Activated naive CD8-positive, alpha-beta T cell treated with anti-CD3 and anti-CD28 coated beads, Interleukin-2, amount 10 ng/mL, durations not matched to agents 7 days and 5 days (primary cell): Measurements from ENCODE around the gene AURKB. TPM values are rescaled to one million over a fixed set of nuclear protein-coding genes. Genes with fewer than 3 reads are reported as not detected.

Source experiments
- ATAC-seq: fragments of 150-1000 bp; cut with Tn5 transposase; one replicate; pipeline ENCODE4 v1.10.0; 2021; ENCODE audit warnings: low read depth, moderate library complexity
- POLR2A ChIA-PET: fragments of 350-600 bp; sonication (Branson Sonifier 250); formaldehyde crosslinking; loops from one replicate; lab custom pipeline; 2021; ENCODE audit warnings: antibody characterized with exemption; lab: Charles Lee
- DNase-seq: peaks from one replicate; pipeline ENCODE4 v3.0.0; 2021
- H3K27ac Mint-ChIP-seq: one replicate; pipeline ENCODE4 v1.8.0; 2022; ENCODE audit warnings: mild to moderate bottlenecking, mixed read lengths
- H3K27me3 Mint-ChIP-seq: one replicate; pipeline ENCODE4 v1.8.0; 2022; ENCODE audit warnings: mild to moderate bottlenecking, moderate library complexity, mixed read lengths
- H3K36me3 Mint-ChIP-seq: one replicate; pipeline ENCODE4 v1.8.0; 2021; ENCODE audit warnings: mild to moderate bottlenecking, mixed read lengths
- H3K4me1 Mint-ChIP-seq: one replicate; pipeline ENCODE4 v1.8.0; 2021; ENCODE audit warnings: mixed read lengths
- H3K4me3 Mint-ChIP-seq: one replicate; pipeline ENCODE4 v1.8.0; 2022; ENCODE audit warnings: mild to moderate bottlenecking, moderate library complexity, mixed read lengths
- H3K9me3 Mint-ChIP-seq: one replicate; pipeline ENCODE4 v1.8.0; 2021; ENCODE audit warnings: mixed read lengths
- total RNA-seq, 2 experiments: library from RNA; stranded (reverse); gene quantifications; one replicate each; pipeline ENCODE4 v1.2.3, GENCODE V29; 2021

Gene AURKB
- total RNA-seq, 2 experiments from 2014 or later = 128 to 152 TPM

- H3K27ac Mint-ChIP-seq = no peak overlapping the region
- POLR2A ChIA-PET = interaction anchor here (0.7 to 2.6 kb wide), 4 partner anchors 9 to 64 kb away, joined by 3 to 7 read pairs (median 3); partner anchors contain the start of gene CTC1
- H3K4me1 Mint-ChIP-seq = peaks cover 5% of the 10 kb centered on the region
- ATAC-seq = no peak
- H3K27me3 Mint-ChIP-seq = no peaks in the 10 kb centered on the region
- DNase-seq = no peak
- H3K9me3 Mint-ChIP-seq = no peaks in the 10 kb centered on the region
- peaks cover 24% of the 10 kb centered on the region for H3K36me3 Mint-ChIP-seq
- no peak overlapping the region for H3K4me3 Mint-ChIP-seq
Observed at GRCh38 chr17:8237886-8238285, 27.5 kb upstream of the AURKB start.

- peaks cover 26% of the 10 kb centered on the region for H3K36me3 Mint-ChIP-seq
Observed at GRCh38 chr17:8237175-8237574, 26.8 kb upstream of the AURKB start.

DNA sequence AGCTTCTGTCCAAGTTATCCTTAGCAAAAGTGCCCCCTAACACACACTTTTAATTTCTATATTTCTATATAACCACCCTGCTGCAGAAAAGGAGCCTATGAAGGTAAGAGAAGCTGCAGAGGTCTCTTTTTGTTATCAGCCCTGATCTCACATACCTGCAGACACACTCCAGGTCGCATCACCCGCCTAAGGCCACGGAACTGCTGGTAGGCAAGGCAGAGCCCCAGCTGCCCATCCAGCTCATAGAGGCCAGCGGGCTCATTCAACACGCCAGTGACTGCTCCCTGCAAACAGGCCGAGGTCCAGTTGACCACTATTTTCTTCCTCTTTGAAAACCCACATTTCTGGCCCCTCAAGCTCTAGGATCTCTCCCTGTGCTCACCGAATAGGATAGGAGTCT lies 25.3 kb upstream of the AURKB start:
- no peaks in the 10 kb centered on the region for H3K9me3 Mint-ChIP-seq
- H3K36me3 Mint-ChIP-seq = peaks cover 33% of the 10 kb centered on the region
- H3K27ac Mint-ChIP-seq = no peak overlapping the region
- POLR2A ChIA-PET = interaction anchor here (0.7 to 1.6 kb wide), 3 partner anchors 10 to 12 kb away, joined by 3 to 11 read pairs (median 4); partner anchors contain the start of gene CTC1
- H3K4me1 Mint-ChIP-seq = peaks cover 5% of the 10 kb centered on the region
- DNase-seq = no peak
- no peak overlapping the region for H3K4me3 Mint-ChIP-seq
- H3K27me3 Mint-ChIP-seq = no peaks in the 10 kb centered on the region
- no peak for ATAC-seq

More at GRCh38 chr17:8237175-8237574, 26.8 kb upstream of the AURKB start:
- no peak for DNase-seq
- ATAC-seq = no peak
- POLR2A ChIA-PET = interaction anchor here (0.8 to 2.6 kb wide), 2 partner anchors 11 to 64 kb away, joined by 3 to 7 read pairs; partner anchors contain the start of gene CTC1
- H3K9me3 Mint-ChIP-seq = no peaks in the 10 kb centered on the region
- H3K27me3 Mint-ChIP-seq = no peaks in the 10 kb centered on the region
- peaks cover 5% of the 10 kb centered on the region for H3K4me1 Mint-ChIP-seq
- H3K27ac Mint-ChIP-seq = no peak overlapping the region
- H3K4me3 Mint-ChIP-seq = no peak overlapping the region

- no peak overlapping the region for H3K27ac Mint-ChIP-seq
- no peaks in the 10 kb centered on the region for H3K9me3 Mint-ChIP-seq
- POLR2A ChIA-PET = interaction anchor here (0.5 to 1.6 kb wide), 2 partner anchors 13 to 59 kb away, joined by 3 to 11 read pairs; partner anchors contain the start of gene CTC1
- no peak for ATAC-seq
- DNase-seq = no peak
- no peaks in the 10 kb centered on the region for H3K27me3 Mint-ChIP-seq
- peaks cover 5% of the 10 kb centered on the region for H3K4me1 Mint-ChIP-seq
- H3K4me3 Mint-ChIP-seq = no peak overlapping the region
- H3K36me3 Mint-ChIP-seq = peaks cover 37% of the 10 kb centered on the region
Observed at GRCh38 chr17:8234361-8235270, 24.2 kb upstream of the AURKB start.

DNA sequence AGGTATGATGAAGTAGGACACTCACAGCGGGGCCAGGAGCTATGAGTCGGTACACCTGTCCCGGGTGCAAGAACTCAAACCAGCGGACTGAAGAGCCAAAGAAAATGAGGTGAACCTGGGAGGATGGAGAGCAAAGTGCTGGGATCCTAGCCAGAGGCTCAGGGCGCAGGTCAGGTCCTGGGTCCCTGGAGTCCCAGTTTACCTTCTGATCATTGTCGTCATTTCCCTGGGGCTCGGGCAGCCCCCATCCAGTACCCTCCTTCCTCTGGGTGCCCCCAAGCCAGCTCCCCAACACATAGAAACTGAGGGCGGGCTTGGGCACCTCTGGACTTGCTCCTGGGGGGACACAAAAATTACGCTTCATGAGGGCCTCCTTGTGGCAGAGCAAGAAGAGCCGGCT lies 21.3 kb upstream of the AURKB start:
- POLR2A ChIA-PET = interaction anchor here (0.8 to 0.9 kb wide), 2 partner anchors 8 to 15 kb away, joined by 3 to 4 read pairs; no protein-coding TSS in a partner anchor
- Mint-ChIP-seq H3K4me1 (peaks cover 7% of the 10 kb centered on the region), H3K27me3 (no peaks in the 10 kb centered on the region), H3K27ac (no peak overlapping the region), H3K9me3 (no peaks in the 10 kb centered on the region), H3K4me3 (no peak overlapping the region), H3K36me3 (peaks cover 41% of the 10 kb centered on the region)
- ATAC-seq (no peak), DNase-seq (no peak)

DNA sequence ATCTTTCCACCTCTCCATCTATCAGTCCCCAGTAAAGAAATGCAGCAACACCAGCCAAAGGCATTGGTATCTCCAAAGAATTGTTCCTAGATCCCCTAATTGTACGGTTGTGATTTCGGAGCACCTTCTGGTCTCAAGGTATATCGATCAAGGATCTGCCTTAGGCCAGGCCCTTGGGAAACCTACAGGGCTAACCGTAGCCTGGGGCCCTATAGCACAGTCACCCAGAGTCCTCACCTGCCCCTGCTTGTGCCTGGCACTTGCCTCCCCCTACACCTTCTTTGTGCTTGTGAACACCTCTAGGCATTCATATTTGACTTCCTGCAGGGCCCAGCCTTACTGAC lies 16.8 kb upstream of the AURKB start:
- Mint-ChIP-seq H3K4me3 (peak overlapping the region; percentile 39), H3K27ac (peak overlapping the region; percentile 51), H3K9me3 (no peaks in the 10 kb centered on the region), H3K4me1 (peaks cover 37% of the 10 kb centered on the region), H3K27me3 (peaks cover 2% of the 10 kb centered on the region), H3K36me3 (peaks cover 28% of the 10 kb centered on the region)
- DNase-seq (no peak), ATAC-seq (no peak)
- POLR2A ChIA-PET = interaction anchor here (0.8 to 7.9 kb wide), 8 partner anchors 13 to 108 kb away, joined by 3 to 149 read pairs (median 4); partner anchors contain the start of genes AURKB, BORCS6, CTC1 and PFAS

GRCh38 chr17:8226536-8227237 lies 16.3 kb upstream of the AURKB start:
- Mint-ChIP-seq H3K4me1 (peaks cover 40% of the 10 kb centered on the region), H3K4me3 (peak overlapping the region; percentile 39), H3K36me3 (peaks cover 25% of the 10 kb centered on the region), H3K27ac (peak overlapping the region; percentile 51), H3K27me3 (peaks cover 2% of the 10 kb centered on the region), H3K9me3 (no peaks in the 10 kb centered on the region)
- ATAC-seq = no peak
- POLR2A ChIA-PET = interaction anchor here (0.5 to 7.9 kb wide), 10 partner anchors 14 to 664 kb away, joined by 3 to 149 read pairs (median 4); partner anchors contain the start of genes BORCS6, CTC1, PFAS and RANGRF
- no peak for DNase-seq

DNA sequence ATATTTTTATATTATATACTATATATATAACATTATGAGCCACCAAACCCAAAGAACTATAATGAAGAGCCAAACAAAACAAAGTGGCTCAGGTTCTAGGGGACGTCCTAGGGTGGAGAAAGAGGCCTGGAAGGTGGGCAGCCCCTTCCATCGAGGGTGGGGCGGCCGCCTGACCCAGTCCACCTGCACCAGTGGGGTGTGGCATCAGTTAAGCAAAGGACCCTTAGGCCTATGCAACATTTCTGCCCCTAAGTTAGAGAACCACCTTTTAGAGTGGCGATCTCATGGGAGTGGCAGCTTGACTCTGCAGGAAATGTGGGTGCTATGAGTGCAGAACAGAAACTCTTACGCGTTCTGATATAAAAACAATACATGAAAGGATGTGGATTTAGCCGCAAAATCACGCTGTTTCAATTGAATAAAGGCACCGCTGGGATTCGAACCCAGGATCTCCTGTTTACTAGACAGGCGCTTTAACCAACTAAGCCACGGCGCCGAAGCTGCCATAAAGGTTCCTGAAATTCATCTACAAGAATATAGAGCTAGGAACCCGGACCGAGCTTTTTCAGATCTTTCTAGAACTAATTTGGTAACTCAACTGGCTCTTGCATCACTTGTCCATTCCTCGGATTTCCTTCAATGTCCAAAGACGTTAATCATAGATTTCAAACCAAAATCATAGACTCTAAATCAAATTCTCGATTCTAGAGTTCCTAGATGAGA lies 15.6 kb upstream of the AURKB start:
- Mint-ChIP-seq H3K9me3 (no peaks in the 10 kb centered on the region), H3K27me3 (peaks cover 2% of the 10 kb centered on the region), H3K4me3 (peak overlapping the region; percentile 39), H3K36me3 (peaks cover 23% of the 10 kb centered on the region), H3K4me1 (peaks cover 44% of the 10 kb centered on the region), H3K27ac (peak overlapping the region; percentile 51)
- ATAC-seq (no peak), DNase-seq (no peak)
- POLR2A ChIA-PET = interaction anchor here (0.5 to 7.9 kb wide), 10 partner anchors 10 to 664 kb away, joined by 3 to 149 read pairs (median 4); partner anchors contain the start of genes BORCS6, CTC1, PFAS and RANGRF

GRCh38 chr17:8224891-8225812 lies 14.8 kb upstream of the AURKB start:
- H3K27me3 Mint-ChIP-seq = peaks cover 2% of the 10 kb centered on the region
- peaks cover 23% of the 10 kb centered on the region for H3K36me3 Mint-ChIP-seq

DNA sequence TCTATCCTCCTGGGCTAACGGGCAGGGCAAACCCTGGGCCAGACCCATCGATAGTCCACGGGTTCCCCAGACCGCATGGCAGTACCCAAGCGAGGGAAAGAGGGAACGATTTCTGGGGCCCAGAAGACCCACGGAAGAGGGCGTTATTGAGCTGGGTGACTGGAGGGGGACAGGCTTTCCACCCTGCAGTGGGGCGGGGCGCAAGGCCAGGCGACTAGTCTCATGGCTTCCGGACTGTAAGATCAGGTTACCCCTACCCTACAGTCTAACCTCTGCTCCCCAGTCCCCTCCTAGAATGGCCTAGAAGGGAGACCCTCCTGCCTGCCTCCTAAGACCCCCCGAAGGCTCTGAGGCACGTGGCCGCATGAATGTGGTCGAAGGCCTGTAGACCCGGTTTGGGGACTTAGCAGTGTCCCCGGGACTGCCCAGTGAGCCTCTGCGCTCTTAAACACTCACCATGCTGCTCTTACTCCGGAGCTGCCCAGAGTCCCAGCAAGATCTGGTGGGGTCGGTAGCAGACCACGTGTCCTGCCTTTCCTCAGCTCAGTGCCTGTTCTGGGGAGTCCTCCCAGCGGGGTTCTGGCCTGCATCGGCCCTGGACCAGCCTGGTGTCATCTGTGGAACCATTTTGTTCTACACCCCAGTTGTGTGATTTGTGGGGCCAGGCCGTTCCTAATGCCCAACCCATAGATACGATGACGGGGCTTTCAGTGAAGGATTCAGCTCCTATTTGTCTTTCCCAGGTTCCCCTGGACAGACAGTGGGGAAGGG lies 13.2 kb upstream of the AURKB start:
- H3K27me3 Mint-ChIP-seq = peaks cover 2% of the 10 kb centered on the region
- POLR2A ChIA-PET = interaction anchor here (0.5 to 7.9 kb wide), 19 partner anchors 8 to 920 kb away, joined by 3 to 149 read pairs (median 6); partner anchors contain the start of genes AURKB, BORCS6, CTC1 and PFAS
- DNase-seq = peak; percentile 76
- H3K27ac Mint-ChIP-seq = peak overlapping the region; percentile 95
- peaks cover 17% of the 10 kb centered on the region for H3K36me3 Mint-ChIP-seq
- peak; percentile 16 for ATAC-seq
- no peaks in the 10 kb centered on the region for H3K9me3 Mint-ChIP-seq
- peaks cover 52% of the 10 kb centered on the region for H3K4me1 Mint-ChIP-seq
- peak overlapping the region; percentile 93 for H3K4me3 Mint-ChIP-seq

More at GRCh38 chr17:8224891-8225812, 14.8 kb upstream of the AURKB start:
- Mint-ChIP-seq H3K9me3 (no peaks in the 10 kb centered on the region), H3K4me3 (peak overlapping the region; percentile 11), H3K4me1 (peaks cover 48% of the 10 kb centered on the region), H3K27ac (peak overlapping the region; percentile 43)
- DNase-seq (no peak), ATAC-seq (no peak)
- POLR2A ChIA-PET = interaction anchor here (0.6 to 7.9 kb wide), 10 partner anchors 11 to 289 kb away, joined by 3 to 149 read pairs (median 7); partner anchors contain the start of genes AURKB, BORCS6, CTC1 and PFAS
